Activated naive CD8-positive, alpha-beta T cell treated with anti-CD3 and anti-CD28 coated beads for 36 hours (primary cell): ENCODE measurements around the gene EXOC3L4. TPM values are rescaled to one million over a fixed set of nuclear protein-coding genes. Genes with fewer than 3 reads are reported as not detected.
"Not testable (repeated sequence)": the region's sequence is repeated elsewhere in the genome, so short reads cannot be mapped to it uniquely, and the experiment has no call there.

Experiments
- DNase-seq: peaks from one replicate; pipeline ENCODE4 v3.0.0; 2021
- H3K27ac Mint-ChIP-seq: one replicate; pipeline ENCODE4 v1.8.0; 2022; ENCODE audit warnings: mild to moderate bottlenecking, moderate library complexity, mixed read lengths
- H3K27me3 Mint-ChIP-seq: one replicate; pipeline ENCODE4 v1.8.0; 2022; ENCODE audit warnings: mild to moderate bottlenecking, mixed read lengths
- H3K36me3 Mint-ChIP-seq: one replicate; pipeline ENCODE4 v1.8.0; 2021; ENCODE audit warnings: mild to moderate bottlenecking, mixed read lengths
- H3K4me1 Mint-ChIP-seq: one replicate; pipeline ENCODE4 v1.8.0; 2021; ENCODE audit warnings: mixed read lengths
- H3K4me3 Mint-ChIP-seq: one replicate; pipeline ENCODE4 v1.8.0; 2022; ENCODE audit warnings: mild to moderate bottlenecking, moderate library complexity, mixed read lengths
- H3K9me3 Mint-ChIP-seq: one replicate; pipeline ENCODE4 v1.8.0; 2022; ENCODE audit warnings: mixed read lengths
- total RNA-seq, 2 experiments: library from RNA; stranded (reverse); gene quantifications; one replicate each; pipeline ENCODE4 v1.2.3, GENCODE V29; 2021

EXOC3L4 gene
- total RNA-seq, 2 experiments from 2014 or later, result not detected

DNA sequence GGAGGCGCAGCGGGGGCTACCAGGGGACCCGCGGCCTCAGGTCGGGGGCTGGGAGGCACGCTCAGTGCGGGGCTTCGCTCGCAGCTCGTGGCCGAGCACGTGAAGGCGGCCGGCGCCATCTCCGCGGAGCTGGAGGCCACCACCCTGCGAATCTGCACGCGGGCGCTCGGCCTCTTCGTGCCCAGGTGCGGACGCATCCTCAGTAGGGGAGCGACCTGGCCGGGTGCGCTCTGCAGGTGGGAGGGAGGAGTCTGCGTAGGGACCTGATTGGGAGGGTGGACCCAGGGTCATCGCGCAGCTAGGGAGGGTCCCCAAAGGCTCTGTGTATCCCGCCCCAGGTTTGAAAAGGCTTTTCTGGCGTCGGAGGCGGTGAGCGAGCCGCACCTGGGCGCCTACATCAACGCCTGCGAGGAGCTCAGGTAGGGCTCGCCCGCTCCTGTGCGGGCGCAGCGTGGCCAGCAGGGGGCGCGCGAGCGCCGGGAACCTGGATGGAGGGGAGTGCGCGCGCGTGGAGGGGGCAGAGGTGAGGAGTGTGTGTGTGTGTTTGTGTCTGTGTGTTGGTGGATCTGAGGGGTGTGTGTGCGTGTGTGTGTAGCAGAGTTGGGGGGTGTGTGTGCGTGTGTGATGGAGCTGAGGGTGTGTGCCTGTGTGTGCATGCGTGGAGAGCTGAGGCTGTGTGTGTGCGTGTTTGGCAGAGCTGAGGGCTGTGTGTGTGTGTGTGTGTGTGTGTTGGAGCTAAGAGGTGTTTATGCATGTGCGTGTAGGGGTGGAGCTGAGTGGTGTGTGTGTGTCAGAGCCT, 10.3 kb downstream of the EXOC3L4 start:
- Mint-ChIP-seq H3K27me3 (peaks cover 51% of the 10 kb centered on the region), H3K4me1 (peaks cover 6% of the 10 kb centered on the region), H3K4me3 (no peak overlapping the region), H3K36me3 (no peaks in the 10 kb centered on the region), H3K27ac (no peak overlapping the region), H3K9me3 (no peaks in the 10 kb centered on the region)
- DNase-seq, result peak; percentile 77

GRCh38 chr14:103105580-103106150, 11.1 kb downstream of the EXOC3L4 start:
- H3K27me3 Mint-ChIP-seq, result peaks cover 49% of the 10 kb centered on the region
- no peak overlapping the region for H3K27ac Mint-ChIP-seq
- no peak overlapping the region for H3K4me3 Mint-ChIP-seq
- no peaks in the 10 kb centered on the region for H3K36me3 Mint-ChIP-seq
- DNase-seq, result no peak
- H3K4me1 Mint-ChIP-seq, result peaks cover 6% of the 10 kb centered on the region
- no peaks in the 10 kb centered on the region for H3K9me3 Mint-ChIP-seq

- Mint-ChIP-seq H3K36me3 (no peaks in the 10 kb centered on the region), H3K4me1 (peaks cover 6% of the 10 kb centered on the region), H3K27ac (no peak overlapping the region), H3K4me3 (no peak overlapping the region), H3K27me3 (peaks cover 36% of the 10 kb centered on the region), H3K9me3 (no peaks in the 10 kb centered on the region)
- DNase-seq, result no peak
Observed at GRCh38 chr14:103107455-103107854, 12.9 kb downstream of the EXOC3L4 start.

DNA sequence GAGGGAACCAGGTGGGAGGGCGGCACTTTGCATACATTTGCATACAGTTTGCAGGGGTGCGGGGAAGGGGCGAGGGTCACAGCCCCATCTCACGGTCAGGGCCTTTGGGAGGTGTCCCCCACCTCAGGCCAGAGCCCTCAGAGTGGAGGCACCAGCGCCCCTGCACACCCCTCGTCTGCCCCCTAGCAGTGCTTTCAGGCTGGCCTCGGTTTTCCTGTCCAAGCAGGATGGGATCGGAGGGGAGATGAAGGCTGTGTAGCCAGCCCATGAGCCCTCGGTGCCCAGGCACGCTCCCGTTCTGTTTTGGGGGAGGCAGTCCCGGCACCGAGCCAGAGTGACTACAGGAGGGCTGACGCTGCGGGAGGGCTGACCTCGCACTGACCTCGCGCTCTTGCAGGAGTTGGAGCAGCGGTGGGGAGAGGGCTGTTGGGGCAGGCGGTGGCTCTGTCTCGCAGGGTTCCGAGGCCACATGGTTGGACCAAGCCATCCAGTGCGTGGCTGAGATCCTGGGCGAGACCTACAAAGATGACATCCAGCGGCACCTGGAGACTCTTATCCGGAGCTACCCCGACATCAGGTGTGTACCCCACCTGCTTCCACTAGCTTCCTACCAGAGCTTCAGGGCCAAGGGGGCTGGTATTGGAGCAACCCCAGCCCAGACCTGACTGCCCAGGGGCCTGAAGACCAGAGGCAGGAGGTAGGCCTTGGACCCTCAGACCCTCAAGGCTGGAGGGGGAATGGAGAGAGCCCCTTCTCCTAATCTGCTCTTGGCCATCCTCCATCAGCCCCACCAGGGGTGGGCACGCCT, 13.6 kb downstream of the EXOC3L4 start:
- no peaks in the 10 kb centered on the region for H3K9me3 Mint-ChIP-seq
- DNase-seq, result no peak
- H3K27me3 Mint-ChIP-seq, result peaks cover 30% of the 10 kb centered on the region
- H3K4me3 Mint-ChIP-seq, result no peak overlapping the region
- H3K36me3 Mint-ChIP-seq, result no peaks in the 10 kb centered on the region
- peaks cover 6% of the 10 kb centered on the region for H3K4me1 Mint-ChIP-seq
- H3K27ac Mint-ChIP-seq, result peak overlapping the region; percentile 70

- H3K4me1 Mint-ChIP-seq, result peaks cover 4% of the 10 kb centered on the region
- peak; percentile 56 for DNase-seq
- peak overlapping the region; percentile 70 for H3K27ac Mint-ChIP-seq
- H3K4me3 Mint-ChIP-seq, result no peak overlapping the region
- H3K9me3 Mint-ChIP-seq, result no peaks in the 10 kb centered on the region
- H3K36me3 Mint-ChIP-seq, result no peaks in the 10 kb centered on the region
- peaks cover 24% of the 10 kb centered on the region for H3K27me3 Mint-ChIP-seq
Observed at GRCh38 chr14:103108749-103109207, 14.3 kb downstream of the EXOC3L4 start.

DNA sequence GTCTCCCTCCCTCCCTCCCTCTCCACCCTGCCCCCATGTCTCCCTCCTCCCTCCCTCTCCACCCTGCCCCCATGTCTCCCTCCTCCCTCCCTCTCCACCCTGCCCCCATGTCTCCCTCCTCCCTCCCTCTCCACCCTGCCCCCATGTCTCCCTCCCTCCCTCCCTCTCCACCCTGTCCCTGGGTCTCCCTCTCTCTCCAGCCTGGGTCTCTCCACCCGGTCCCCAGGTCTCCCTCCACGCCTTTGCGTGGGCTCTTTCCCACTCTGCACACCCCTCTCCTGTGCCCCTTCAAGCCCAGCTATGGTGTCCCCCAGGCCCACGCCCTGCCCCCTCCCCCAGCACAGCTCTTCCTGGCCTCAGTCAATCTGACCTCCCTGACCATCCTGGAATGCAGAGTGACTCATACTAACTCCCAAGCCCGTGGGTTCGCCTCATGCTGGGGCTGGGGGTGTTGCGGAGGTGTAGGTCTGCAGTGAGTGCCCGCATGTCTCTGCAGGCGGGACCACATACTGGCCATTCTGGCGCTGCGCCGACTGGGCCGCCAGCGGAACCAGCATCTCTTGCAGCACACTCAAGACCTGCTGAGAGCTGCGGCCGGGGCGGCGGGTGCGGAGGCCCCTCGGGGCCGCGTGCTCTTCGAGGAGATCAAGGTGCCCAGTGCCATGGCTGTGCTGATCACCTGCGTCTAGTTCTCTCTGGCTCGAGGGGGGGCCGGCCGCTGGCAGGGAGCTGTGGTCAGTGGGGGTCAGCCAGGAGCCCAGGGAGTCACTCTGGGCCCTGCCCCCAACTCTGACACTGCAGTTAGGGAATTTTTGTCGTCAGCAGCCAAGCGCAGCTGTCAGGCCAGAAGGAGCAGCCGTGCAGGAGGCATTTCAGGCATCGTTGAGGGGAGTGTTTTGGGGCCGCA, 15.3 kb downstream of the EXOC3L4 start:
- H3K4me1 Mint-ChIP-seq, result peaks cover 5% of the 10 kb centered on the region
- no peaks in the 10 kb centered on the region for H3K9me3 Mint-ChIP-seq
- DNase-seq, result no peak
- no peaks in the 10 kb centered on the region for H3K36me3 Mint-ChIP-seq
- H3K27me3 Mint-ChIP-seq, result peaks cover 20% of the 10 kb centered on the region
- no peak overlapping the region for H3K27ac Mint-ChIP-seq
- H3K4me3 Mint-ChIP-seq, result no peak overlapping the region

DNA sequence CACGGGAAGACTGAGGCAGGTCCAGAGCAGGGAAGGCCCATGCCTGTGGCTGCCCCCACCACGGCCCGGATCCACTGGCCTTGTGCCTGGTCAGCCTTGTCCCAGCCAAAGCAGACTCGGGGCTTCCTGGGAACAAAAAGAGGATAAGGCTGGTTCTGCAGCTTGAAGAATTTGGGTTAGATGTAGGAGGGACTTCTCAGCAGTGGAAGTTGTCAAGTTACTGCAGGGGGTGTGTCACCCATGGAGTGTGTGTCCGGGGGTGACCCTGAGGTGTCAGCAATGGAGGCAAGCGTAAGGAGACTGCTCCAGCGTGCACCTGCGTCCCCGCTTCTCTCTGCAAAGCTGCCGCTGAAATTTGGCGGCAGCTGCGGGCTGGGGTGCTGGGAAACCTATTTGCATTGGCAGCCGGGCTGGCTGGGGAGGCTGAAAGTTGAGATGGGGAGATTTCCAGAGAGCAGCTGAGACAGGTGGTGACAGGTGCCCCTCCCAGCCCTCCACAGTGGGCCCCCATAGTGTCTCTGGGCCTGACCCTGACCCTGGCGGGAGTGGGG, 16.2 kb downstream of the EXOC3L4 start:
- Mint-ChIP-seq H3K36me3 (no peaks in the 10 kb centered on the region), H3K9me3 (no peaks in the 10 kb centered on the region), H3K4me1 (peaks cover 3% of the 10 kb centered on the region), H3K27me3 (peaks cover 10% of the 10 kb centered on the region), H3K4me3 (no peak overlapping the region), H3K27ac (no peak overlapping the region)
- no peak for DNase-seq

- H3K4me1 Mint-ChIP-seq, result peaks cover 3% of the 10 kb centered on the region
- H3K4me3 Mint-ChIP-seq, result no peak overlapping the region
- H3K9me3 Mint-ChIP-seq, result no peaks in the 10 kb centered on the region
- no peak overlapping the region for H3K27ac Mint-ChIP-seq
- no peaks in the 10 kb centered on the region for H3K36me3 Mint-ChIP-seq
- H3K27me3 Mint-ChIP-seq, result peaks cover 6% of the 10 kb centered on the region
- no peak for DNase-seq
Observed at GRCh38 chr14:103111232-103111868, 16.8 kb downstream of the EXOC3L4 start.

DNA sequence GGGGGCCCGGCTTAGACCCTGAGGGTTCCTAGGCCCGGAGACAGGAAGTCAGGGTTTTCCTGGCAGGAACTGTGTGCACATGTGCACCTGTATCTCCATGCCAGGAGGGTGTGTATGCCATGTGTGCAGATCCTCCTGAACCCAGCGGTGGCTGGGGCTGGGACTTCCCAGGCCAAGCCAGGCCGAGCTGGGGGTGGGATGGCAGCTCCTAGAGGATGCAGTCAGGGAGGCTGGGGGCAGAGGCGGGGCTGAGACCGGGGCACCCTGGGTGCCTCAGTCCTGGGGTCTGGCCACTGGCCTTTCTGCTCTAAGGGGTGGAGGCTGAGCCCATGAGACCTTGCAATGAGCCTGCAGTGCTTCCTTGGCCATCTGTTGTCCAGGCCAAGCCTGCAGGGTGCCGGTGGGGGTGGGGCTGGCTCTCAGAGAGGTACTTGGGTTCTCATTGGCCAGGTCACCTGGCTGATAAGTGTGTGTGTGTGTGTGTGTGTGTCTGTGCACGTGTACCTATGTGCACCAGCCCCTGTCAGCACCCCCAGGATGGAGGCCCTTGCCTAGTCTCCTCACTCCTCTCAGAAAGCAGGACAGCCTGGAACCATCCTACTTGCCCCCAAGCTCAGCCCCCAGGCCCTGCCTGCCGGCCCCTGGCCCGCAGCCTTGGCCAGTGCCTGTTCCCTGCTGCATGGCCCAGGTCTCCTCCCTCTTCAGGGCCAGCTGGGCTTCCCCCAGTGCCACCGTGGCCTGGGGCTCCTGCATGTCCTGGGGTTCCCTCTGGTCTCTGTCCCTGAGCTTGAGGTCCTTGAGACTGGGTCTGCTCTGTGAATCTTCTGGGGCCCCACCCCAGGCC, 18.1 kb downstream of the EXOC3L4 start:
- Mint-ChIP-seq H3K27ac (no peak overlapping the region), H3K4me1 (peaks cover 3% of the 10 kb centered on the region), H3K27me3 (peaks cover 6% of the 10 kb centered on the region), H3K4me3 (no peak overlapping the region), H3K9me3 (no peaks in the 10 kb centered on the region), H3K36me3 (no peaks in the 10 kb centered on the region)
- DNase-seq, result no peak

- Mint-ChIP-seq H3K4me1 (peaks cover 3% of the 10 kb centered on the region), H3K9me3 (no peaks in the 10 kb centered on the region), H3K4me3 (no peak overlapping the region), H3K36me3 (no peaks in the 10 kb centered on the region), H3K27me3 (peaks cover 6% of the 10 kb centered on the region), H3K27ac (no peak overlapping the region)
- no peak for DNase-seq
Observed at GRCh38 chr14:103113303-103113702, 18.8 kb downstream of the EXOC3L4 start.

- no peak for DNase-seq
- Mint-ChIP-seq H3K4me3 (no peak overlapping the region), H3K9me3 (no peaks in the 10 kb centered on the region), H3K27me3 (peaks cover 6% of the 10 kb centered on the region), H3K36me3 (no peaks in the 10 kb centered on the region), H3K4me1 (peaks cover 3% of the 10 kb centered on the region), H3K27ac (no peak overlapping the region)
Observed at GRCh38 chr14:103113774-103114173, 19.2 kb downstream of the EXOC3L4 start.

DNA sequence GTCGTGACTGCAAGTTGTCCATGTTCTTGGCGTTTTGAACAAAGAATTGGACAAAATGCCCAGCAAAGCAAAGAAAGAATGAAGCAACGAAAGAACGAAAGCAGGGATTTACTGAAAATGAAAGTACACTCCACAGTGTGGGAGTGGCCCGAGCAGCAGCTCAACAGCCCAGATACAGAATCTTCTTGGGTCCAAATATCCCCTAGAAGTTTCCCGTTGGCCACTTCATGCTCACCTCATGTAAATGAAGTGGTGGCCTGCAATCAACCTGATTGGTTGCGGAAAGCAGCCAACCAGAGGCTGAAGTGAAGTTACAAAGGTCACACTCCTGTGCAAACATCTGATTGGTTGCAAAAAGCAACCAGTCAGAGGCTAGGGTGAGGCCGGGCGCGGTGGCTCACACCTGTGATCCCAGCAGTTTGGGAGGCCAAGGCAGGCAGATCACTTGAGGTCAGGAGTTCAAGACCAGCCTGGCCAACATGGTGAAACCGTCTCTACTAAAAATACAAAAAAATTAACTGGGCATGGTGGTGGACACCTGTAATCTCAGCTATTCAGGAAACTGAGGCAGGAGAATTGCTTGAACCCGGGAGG, 20.7 kb downstream of the EXOC3L4 start:
- H3K36me3 Mint-ChIP-seq, H3K4me3 Mint-ChIP-seq, DNase-seq, H3K27ac Mint-ChIP-seq, H3K9me3 Mint-ChIP-seq, H3K4me1 Mint-ChIP-seq: not testable (repeated sequence)
- H3K27me3 Mint-ChIP-seq, result peaks cover 10% of the 10 kb centered on the region
